UCSD-AML1 (cell line): ENCODE results near the gene WFS1.

ENCODE experiments used
- DNase-seq: peaks from one replicate; lab custom pipeline; 2025; ENCODE audit not compliant: unreplicated experiment; lab: John Stamatoyannopoulos, UW

The WFS1 gene

GRCh38 chr4:6298852-6299251 is 29.2 kb downstream of the WFS1 start:
- DNase-seq: no peak

DNA sequence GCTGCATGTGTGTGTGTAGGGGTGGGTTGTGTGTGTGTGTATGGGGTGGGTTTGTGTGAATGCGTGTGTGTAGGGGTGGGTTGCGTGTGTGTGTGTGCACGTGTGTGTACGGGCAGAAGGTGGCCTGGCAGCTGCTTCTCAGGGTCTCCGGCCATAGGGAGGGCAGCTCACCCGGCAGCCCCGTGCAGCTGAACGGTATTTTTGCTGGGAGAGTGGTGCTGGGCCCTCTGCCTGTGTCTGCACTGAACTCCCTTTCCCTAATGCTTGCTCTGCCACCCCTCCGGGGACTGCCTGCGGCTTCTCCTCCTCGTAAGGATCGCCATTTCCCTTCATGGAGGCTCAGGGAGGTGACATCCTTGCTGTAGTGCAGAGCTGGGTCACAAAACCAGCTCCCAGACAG is 30.2 kb downstream of the WFS1 start:
- DNase-seq: no peak

GRCh38 chr4:6300359-6300758 is 30.7 kb downstream of the WFS1 start:
- DNase-seq: no peak

DNA sequence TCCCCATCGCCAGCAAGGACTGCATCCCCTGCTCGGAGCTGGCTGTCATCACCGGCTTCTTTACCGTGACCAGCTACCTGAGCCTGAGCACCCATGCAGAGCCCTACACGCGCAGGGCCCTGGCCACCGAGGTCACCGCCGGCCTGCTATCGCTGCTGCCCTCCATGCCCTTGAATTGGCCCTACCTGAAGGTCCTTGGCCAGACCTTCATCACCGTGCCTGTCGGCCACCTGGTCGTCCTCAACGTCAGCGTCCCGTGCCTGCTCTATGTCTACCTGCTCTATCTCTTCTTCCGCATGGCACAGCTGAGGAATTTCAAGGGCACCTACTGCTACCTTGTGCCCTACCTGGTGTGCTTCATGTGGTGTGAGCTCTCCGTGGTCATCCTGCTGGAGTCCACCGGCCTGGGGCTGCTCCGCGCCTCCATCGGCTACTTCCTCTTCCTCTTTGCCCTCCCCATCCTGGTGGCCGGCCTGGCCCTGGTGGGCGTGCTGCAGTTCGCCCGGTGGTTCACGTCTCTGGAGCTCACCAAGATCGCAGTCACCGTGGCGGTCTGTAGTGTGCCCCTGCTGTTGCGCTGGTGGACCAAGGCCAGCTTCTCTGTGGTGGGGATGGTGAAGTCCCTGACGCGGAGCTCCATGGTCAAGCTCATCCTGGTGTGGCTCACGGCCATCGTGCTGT is 31.5 kb downstream of the WFS1 start:
- no peak for DNase-seq

DNA sequence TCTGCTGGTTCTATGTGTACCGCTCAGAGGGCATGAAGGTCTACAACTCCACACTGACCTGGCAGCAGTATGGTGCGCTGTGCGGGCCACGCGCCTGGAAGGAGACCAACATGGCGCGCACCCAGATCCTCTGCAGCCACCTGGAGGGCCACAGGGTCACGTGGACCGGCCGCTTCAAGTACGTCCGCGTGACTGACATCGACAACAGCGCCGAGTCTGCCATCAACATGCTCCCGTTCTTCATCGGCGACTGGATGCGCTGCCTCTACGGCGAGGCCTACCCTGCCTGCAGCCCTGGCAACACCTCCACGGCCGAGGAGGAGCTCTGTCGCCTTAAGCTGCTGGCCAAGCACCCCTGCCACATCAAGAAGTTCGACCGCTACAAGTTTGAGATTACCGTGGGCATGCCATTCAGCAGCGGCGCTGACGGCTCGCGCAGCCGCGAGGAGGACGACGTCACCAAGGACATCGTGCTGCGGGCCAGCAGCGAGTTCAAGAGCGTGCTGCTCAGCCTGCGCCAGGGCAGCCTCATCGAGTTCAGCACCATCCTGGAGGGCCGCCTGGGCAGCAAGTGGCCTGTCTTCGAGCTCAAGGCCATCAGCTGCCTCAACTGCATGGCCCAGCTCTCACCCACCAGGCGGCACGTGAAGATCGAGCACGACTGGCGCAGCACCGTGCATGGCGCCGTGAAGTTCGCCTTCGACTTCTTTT is 32.2 kb downstream of the WFS1 start:
- DNase-seq: no peak

DNA sequence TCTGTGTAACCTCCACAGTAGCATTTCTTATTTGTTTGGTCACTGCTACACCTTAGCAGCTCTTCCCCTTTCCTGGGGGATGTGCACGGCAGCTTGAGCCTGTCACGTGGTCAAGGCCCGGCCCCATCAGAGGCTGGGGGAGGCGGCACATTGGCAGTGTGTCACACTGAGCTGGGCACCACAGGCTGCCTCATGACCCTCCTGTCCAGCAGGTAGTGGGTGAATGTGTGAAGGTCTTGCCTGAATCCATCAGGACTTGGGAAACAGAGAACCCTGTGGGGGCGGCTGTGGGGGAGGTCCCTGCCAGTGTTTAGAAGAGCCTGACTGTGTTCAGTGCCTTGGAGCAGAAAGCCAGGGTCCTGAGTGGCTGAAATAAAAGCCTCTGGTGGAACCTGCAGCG is 33.2 kb downstream of the WFS1 start:
- DNase-seq: no peak

- no peak for DNase-seq
Observed at GRCh38 chr4:6303943-6304342, 34.3 kb downstream of the WFS1 start.

GRCh38 chr4:6306299-6306698 is 36.6 kb downstream of the WFS1 start:
- no peak for DNase-seq

- DNase-seq: no peak
Observed at GRCh38 chr4:6307230-6307629, 37.6 kb downstream of the WFS1 start.

- no peak for DNase-seq
Observed at GRCh38 chr4:6307891-6308290, 38.2 kb downstream of the WFS1 start.

DNA sequence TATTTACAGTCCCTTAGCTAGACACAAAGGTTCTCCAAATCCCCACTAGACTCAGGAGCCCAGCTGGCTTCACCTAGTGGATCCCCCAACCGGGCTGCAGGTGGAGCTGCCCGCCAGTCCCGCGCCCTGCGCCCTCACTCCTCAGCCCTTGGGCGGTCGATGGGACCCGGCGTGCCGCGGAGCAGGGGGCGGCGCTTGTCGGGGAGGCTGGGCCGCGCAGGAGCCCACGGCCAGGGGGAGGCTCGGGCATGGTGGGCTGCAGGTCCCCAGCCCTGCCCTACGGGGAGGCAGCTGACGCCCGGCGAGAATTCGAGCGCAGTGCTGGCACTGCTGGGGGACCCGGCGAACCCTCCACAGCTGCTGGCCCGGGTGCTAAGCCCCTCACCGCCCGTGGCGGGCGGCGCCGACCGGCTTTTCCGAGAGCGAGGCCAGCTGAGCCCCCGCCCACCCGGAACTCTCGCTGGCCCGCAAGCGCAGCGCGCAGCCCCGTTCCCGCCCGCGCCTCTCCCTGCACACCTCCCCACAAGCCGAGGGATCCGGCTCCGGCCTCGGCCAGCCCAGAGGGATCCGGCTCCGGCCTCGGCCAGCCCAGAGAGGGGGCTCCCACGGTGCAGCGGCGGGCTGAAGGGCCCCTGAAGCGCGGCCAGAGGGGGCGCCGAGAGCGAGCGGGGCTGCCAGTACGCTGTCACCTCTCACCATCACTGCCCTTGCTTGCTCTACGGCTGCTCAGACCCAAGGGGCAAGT is 39.4 kb downstream of the WFS1 start:
- no peak for DNase-seq

- no peak for DNase-seq
Observed at GRCh38 chr4:6309777-6310176, 40.1 kb downstream of the WFS1 start.

- DNase-seq: no peak
Observed at GRCh38 chr4:6313216-6313615, 43.6 kb downstream of the WFS1 start.

DNA sequence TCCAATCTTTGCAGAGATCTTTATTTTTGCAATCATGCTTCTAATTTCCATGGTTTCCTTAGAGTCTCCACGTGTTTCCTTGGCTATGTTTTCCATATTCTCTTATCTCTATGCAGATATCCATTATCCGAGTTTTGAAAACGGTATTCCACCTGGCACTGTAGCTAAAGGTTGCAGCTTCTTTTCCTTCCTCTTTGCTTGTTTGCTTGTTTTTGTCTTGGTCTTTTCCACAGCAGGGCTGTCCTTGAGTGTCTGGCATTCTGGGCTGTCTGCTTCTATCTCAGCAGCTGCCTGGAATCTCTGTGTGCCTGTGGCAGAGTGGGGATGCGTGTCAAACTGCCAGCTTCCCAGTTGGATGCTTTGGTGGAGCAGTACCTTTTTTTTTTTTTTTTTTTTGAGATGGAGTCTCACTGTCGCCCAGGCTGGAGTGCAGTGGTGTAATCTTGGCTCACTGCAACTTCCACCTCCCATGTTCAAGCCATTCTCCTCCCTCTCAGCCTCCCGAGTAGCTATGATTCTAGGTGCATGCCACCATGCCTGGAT is 46.9 kb downstream of the WFS1 start:
- DNase-seq: no peak

DNA sequence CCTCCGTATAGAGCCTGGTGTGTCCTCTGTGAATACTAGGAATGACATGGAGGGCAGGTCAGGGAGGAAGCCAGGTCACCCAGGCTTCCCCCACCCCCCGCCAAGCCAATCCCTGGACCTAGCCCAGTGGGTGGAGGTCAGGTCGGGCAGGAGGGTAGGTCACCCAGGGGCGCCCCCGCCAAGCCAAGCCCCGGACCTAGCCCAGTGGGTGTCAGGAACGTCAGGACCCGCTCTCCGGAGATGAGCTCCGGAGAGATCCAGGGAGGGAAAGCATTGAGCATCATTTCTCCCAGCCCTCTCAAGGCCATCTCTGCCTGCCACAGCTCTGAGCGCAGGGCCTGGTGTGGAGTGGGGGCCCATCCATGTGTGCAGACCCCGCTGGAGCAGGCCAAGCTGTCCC is 48.6 kb downstream of the WFS1 start:
- DNase-seq: no peak

DNA sequence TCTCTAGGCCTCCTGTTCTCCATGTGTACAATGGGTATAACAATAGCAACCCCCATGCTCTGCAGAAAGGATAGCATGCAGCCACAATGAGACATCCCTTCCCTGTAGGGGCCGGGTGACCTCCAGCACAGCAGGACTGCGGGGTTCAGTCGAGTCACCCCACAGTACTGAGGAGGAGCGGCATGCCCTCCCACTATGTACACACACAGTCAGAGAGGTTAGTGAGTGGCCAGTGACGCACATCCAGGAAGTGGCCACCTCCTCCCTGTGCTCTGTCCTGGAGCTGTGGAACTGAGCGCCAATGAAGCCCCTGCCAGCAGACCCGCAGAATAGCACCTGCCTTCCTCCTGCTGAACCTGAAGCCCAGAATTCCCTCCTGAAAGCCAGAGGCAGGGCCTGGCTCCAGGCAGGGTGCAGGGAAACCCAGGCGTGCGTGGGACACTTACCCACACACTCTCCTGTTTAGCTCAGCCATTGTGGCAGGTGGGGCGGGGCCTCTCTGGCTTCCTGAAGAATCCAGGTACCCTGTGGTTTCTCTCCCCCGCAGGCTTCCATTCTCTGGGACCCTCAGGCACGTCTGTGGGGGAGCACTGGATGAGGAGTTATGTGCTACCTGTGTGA is 50.0 kb downstream of the WFS1 start:
- no peak for DNase-seq

DNA sequence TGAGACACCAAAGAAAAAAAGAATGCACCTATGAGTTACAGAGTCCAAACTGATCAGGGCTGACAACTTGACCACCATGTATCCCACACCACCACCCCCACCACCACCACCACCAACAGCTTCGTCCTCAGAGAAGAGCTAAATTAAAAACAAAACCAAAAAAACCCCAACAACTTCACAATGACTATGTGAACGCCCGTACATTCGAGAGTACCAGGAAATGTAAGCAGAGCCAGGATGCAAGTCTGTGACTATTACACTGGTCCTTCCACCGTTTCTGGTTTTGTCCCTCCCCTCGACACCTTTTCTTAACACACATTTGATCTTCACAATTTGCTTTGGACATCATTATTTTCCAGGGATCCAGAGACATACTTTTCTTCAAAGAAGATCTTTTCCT is 51.0 kb downstream of the WFS1 start:
- DNase-seq: no peak

DNA sequence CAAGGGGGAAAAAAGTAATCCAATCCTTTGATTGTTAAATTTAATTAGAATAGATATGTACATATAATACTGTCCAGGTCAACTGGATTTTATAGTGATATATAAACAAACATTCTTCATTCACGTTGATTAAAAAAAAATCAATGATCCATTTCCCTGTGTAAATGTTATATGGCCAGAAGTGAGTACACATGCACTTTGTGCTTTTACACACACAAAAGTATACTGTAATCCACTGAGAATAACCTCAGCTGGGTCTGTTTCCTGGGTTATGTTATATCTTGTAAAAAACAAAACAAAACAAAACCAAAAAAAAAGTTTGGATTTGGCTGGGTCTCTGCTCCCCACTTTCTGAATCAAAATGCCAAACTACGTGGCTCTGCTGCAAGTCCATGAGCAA is 51.7 kb downstream of the WFS1 start:
- no peak for DNase-seq

DNA sequence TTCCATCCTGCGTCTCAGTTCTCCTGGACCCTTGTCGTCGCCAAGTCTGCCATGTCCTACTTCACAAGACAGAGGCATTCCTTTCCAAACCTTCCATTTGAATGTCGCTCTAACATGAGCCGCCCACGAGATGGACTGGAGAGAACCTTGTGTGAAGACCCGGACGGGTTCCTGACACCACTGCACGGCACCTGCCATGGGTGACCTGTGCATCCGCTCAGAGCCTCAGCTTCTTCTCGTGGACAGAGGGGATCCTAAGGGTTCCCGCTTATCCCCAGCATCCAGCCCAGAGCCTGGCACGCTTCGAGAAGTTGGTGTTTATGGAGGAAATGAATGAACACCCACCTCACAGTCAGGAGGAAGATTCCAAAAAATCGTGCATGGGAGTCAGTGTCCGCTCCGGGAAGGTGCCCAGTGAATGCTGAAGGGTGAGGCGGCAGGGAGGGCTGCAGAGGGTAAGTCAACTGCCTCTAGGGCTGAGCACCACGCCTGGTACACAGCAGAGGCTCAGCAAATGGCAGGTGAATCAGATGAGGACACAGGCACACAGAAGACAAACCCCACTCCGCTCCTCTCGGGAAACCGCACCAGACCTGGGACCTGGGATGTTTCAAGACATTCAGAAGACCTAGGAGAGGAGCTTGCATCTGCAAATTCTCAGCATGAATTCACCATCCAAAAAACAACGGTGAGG is 52.6 kb downstream of the WFS1 start:
- no peak for DNase-seq

DNA sequence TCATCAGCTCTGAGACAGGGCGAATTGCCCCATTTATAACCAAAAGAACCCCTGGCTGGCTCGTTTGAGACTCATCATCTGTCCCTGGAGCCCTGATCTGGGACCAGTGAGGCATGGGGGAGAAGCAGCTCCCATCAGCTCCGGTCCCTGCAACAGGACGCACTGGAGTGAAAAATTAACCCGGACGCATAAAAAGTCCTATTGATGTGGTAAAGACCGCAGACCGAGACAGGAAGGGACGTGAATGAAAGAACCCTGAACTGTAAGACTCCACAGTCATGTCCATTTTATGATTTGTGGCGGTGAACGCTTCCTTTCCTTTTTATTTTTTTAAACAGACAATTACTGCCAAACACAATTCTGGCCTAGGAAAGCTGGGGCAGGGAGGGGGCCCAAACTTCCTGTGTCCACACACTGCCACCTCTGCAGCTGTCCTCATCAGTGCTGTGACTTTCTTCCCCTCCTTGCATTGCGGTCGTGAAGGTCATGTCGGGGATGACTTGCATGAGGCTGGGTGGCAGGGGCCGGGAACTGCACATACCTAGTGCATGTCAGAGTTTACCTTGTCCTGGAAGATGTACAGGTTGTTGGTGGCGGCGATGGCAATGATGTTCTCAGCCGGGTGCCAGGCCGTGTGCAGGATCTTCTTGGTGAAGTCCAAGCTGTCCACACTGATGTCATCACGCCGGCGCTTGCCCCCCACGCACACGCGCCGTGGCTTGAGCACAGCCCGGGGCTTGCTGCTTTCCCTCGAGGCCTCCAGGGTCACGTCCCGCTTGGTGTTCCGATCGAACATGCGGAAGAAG is 53.3 kb downstream of the WFS1 start:
- no peak for DNase-seq
